ENCODE measurements around the gene FAM120B. TPM values are rescaled to one million over a fixed set of nuclear protein-coding genes. Genes with fewer than 3 reads are reported as not detected.

The FAM120B gene
- total RNA-seq, 1 experiment from 2014 or later: 16.7 TPM

DNA sequence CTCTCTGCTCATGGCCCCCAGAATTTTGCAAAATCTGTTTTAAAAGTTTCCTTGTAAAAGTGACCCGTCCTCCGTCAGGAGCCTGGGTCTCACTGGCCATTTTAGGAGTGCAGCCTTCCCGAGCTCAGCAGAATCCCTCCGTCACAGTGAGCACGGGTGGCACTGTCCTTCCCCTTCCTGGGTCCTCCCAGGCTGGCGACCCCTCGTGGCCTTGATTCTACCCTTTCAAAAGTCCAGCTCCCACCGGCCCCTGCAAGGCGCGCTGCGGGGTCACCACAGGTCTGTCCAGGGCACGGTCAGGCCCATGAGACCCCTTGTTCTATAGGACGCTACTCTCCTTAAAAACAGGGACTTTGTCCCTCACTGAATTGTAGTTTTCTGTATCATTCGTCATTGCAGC is 133.9 kb downstream of the FAM120B start:
- Histone ChIP-seq H2BK20ac (ENCODE audit: low read depth, low read length, poor library complexity, severe bottlenecking) (no peak overlapping the region), H3K79me2 (ENCODE audit: insufficient read depth, low read length) (no peaks in the 10 kb centered on the region), H2BK120ac (ENCODE audit: low read depth, low read length, poor library complexity, severe bottlenecking) (no peak overlapping the region), H3K9me3 (ENCODE audit: control insufficient read depth, low read depth, low read length) (no peaks in the 10 kb centered on the region), H4K5ac (ENCODE audit: insufficient read length, low read depth, low read length) (no peak overlapping the region), H3K56ac (ENCODE audit: insufficient read length, low read depth, low read length) (no peak overlapping the region), H2BK12ac (ENCODE audit: insufficient read length, low read depth, low read length) (no peak overlapping the region), H2BK15ac (ENCODE audit: low read depth, low read length) (no peak overlapping the region), H3K4ac (ENCODE audit: low read depth, low read length) (no peak overlapping the region), H3K79me1 (ENCODE audit: insufficient read depth, low read depth, low read length, poor library complexity, severe bottlenecking) (no peaks in the 10 kb centered on the region), H3K27me3 (ENCODE audit: insufficient read depth, low read length) (no peaks in the 10 kb centered on the region), H3T11ph (ENCODE audit: low read length) (no peak overlapping the region), H3K18ac (ENCODE audit: insufficient read length, low read depth, low read length) (no peak overlapping the region), H3K23ac (ENCODE audit: insufficient read length, low read depth, low read length) (no peak overlapping the region), H4K20me1 (ENCODE audit: control insufficient read depth, insufficient read depth, insufficient read length) (no peaks in the 10 kb centered on the region), H3K9ac (ENCODE audit: extremely low read depth, insufficient read length, low read length) (no peak overlapping the region), H4K91ac (ENCODE audit: insufficient read length, low read depth, low read length) (no peak overlapping the region), H2AK5ac (ENCODE audit: insufficient read length, low read length) (no peak overlapping the region), H3K27ac (ENCODE audit: insufficient read length, low read depth, low read length) (no peak overlapping the region), H4K8ac (replicated peaks; ENCODE audit: insufficient read length, low read depth, low read length) (no peak overlapping the region), H2BK5ac (ENCODE audit: insufficient read length, low read length) (no peak overlapping the region), H3K4me2 (ENCODE audit: insufficient read depth, insufficient read length, low read length) (no peak overlapping the region), H3K14ac (ENCODE audit: insufficient read depth, low read length) (no peak overlapping the region), H2AFZ (ENCODE audit: low read length) (no peak overlapping the region), H3K23me2 (ENCODE audit: insufficient read length, low read depth, low read length, poor library complexity, severe bottlenecking) (no peaks in the 10 kb centered on the region), H3K4me1 (ENCODE audit: insufficient read depth, low read length) (no peaks in the 10 kb centered on the region)
- H3K9me3 Mint-ChIP-seq: peaks cover 0 to 4% of the 10 kb centered on the region in 2 experiments; a peak in 3 of 5 replicates
- peaks cover 10 to 25% of the 10 kb centered on the region in 2 experiments for H3K4me1 Mint-ChIP-seq
- peaks cover 0 to 9% (median 5%) of the 10 kb centered on the region in 3 experiments; a peak in 5 of 7 replicates for H3K36me3 Mint-ChIP-seq (ENCODE audit: insufficient read depth in 1 of 3, low read depth in 3 of 3)
- peaks cover 4% of the 10 kb centered on the region; the same call in 1 of the 2 replicates for H3K27me3 Mint-ChIP-seq (ENCODE audit: low read depth)
- peak; percentile 33 for DNase-seq
- no CpG with 5 or more reads among the region's 14 CpGs for WGBS (ENCODE audit: extremely low coverage, insufficient read length, low lambda C conversion rate)
- peak overlapping the region in 1 of 3 experiments; percentile 63; a peak in 2 of 7 replicates for H3K27ac Mint-ChIP-seq
- TF ChIP-seq, protein P1, sequence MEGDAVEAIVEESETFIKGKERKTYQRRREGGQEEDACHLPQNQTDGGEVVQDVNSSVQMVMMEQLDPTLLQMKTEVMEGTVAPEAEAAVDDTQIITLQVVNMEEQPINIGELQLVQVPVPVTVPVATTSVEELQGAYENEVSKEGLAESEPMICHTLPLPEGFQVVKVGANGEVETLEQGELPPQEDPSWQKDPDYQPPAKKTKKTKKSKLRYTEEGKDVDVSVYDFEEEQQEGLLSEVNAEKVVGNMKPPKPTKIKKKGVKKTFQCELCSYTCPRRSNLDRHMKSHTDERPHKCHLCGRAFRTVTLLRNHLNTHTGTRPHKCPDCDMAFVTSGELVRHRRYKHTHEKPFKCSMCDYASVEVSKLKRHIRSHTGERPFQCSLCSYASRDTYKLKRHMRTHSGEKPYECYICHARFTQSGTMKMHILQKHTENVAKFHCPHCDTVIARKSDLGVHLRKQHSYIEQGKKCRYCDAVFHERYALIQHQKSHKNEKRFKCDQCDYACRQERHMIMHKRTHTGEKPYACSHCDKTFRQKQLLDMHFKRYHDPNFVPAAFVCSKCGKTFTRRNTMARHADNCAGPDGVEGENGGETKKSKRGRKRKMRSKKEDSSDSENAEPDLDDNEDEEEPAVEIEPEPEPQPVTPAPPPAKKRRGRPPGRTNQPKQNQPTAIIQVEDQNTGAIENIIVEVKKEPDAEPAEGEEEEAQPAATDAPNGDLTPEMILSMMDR (conservative IDR thresholded peaks at IDR 0.05): peak; percentile 17; the same call in 1 of the 3 replicates
- no peak overlapping the region for H3K4me3 Mint-ChIP-seq

Measured in H9 (cell line).